NCI-H1436 (cell line): ENCODE results near the gene KMT5C.
"Not testable (repeated sequence)": the region's sequence is repeated elsewhere in the genome, so short reads cannot be mapped to it uniquely, and the experiment has no call there.

Source experiments
- DNase-seq: peaks from one replicate; lab custom pipeline; 2025; lab: John Stamatoyannopoulos, UW

KMT5C gene

DNA sequence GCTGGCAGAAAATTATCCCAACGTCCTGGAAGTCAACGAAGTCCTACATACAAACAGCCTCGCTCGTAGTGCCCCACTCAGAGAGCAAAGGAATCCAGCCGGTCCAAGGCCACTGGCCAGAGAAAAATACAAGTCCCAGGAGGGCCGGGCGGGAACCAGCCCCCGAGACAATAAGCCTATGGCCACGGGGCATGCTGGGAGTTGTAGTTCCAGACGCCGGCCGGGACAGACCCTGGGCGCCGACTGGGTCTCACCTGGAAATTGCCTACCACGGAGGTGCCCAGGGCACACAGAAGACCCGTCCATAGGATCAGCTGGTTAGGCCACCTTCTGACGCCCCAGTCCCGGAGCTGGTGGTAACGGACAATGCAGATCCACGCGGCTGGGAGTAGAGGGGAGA, 19.9 kb upstream of the KMT5C start:
- DNase-seq, result no peak

DNA sequence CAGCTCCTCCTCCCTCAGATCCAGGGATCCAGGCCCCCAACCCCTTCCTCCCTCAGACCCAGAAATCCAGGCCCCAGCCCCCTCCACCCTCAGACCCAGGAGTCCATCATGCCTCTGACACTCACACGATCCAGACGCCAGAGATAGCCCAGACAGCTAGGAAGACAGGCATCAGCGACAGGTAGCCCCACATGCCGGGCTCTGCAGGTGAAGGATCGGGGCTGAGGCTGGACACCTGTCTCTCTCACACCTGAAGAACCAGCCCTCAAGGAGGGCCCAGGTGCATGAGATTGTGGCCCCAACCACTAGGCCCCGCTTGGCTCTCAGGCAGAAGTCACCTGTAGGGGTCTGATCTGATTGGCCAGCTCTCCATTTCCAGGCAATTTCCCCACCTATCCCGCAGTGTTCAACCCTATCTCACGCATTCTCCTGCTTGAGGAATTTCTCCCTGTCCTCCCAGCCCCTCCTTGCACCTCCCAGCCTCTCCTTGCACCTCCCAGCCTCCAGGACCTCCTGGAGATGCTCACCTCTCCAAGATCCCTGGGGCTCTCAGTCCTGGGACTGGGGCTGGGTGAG, 18.7 kb upstream of the KMT5C start:
- no peak for DNase-seq

DNA sequence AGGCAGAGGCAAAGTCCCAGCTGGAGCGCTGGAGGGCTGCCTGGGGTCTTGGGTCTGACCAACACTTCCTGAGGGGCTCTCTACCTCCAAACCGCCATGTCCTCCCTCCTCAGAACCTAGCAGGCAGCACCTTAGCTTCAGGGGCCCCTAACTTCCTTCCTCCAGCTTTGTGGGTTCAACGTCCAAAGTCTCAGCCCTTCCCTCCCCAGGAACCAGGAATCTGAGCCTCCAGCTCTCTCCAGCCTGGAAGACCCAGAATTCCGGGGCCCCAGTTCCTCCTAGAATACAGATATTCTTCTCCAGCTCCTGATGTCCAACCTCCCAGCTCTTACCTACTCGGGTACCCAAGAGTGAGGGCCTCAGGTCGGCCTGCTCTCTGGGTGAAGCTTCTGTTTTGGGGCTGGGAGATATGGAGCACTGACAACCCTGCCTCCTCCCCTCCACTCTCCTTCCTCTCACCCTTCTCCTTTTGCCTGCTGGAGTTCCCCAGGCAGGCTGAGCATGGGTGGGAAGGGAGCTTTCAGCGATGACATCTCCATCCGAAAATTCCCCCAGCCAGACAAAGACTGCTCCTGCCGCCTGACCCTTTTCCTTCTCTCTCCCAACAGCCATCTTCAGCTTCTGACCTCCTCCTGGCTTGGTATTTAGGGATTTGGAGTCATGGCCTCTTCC, 18.1 kb upstream of the KMT5C start:
- no peak for DNase-seq

DNA sequence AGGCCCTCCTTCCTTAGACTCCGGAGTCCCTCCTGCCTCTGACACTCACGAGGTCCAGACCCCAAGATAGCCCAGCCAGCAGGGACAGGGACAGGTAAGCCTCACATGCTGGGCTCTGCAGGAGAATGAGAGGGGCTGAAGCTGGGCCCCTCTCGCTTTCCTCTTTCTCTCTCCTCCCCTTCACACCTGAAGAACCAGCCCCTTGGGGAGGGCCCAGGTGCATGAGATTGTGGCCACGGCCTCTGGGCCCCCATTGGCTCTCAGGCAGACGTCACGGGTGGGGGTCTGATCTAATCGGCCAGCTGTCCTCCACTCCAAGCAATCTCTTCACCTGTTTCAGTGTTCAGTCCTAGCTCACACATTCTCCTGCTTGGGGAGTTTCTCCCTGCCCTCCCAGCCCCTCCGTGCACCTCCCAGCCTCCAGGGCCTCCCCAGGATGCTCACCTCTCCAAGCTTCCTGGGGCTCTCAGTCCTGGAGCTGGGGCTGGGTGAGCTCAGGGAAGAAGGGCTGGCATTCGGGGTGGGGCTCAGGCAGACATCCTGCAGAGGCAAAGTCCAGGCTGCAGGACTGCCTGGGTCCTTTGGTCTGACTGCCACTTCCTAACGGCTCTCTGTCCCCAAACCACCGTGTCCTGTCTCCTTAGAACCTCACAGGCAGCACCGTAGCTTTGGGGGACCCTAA, 17.3 kb upstream of the KMT5C start:
- no peak for DNase-seq

DNA sequence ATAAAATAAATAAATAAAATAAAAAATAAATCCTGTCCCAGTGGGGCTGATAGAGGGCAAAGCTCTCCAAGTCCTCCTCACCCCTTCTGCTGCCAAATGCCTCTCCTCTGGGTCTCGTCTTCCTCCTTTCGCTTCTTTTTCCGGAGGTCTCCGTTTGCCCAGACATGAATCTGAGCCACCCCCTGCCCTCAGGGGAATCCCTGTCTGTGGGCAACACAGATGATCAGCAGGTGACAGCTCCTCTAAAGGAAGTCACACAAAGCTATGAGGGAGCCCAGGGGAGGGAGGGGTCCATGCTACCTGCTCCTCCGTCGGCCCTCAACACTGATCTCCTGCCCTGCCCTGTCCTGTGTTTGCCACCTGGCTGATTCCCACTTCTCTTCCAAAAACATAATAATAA, 15.0 kb upstream of the KMT5C start:
- DNase-seq, result no peak

DNA sequence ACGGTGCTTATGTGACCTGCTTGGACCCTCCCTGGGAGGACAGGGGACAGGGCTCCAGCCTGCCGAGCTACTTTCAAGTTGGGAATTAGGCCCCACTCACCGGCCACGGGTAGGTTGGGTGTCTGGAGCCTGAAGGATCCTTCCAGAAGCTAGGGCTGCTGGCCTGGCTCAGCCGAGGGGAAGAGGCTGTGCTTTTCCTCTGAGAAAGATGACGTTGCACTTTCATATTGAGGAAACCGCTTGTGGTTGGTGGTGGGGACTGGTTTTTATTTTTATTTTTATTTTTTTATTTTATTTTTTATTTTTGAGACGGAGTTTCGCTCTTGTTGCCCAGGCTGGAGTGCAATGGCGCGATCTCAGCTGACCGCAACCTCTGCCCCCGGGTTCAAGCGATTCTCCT, 14.5 kb upstream of the KMT5C start, which contains the start of gene TMEM150B:
Gene TMEM150B, minus strand, starts transcription at position 170 of the 400 bp plus-strand sequence. CDS start 4,305 bp downstream, outside the sequence.
- DNase-seq, result no peak

GRCh38 chr19:55328774-55329318, 10.8 kb upstream of the KMT5C start:
- not testable (repeated sequence) for DNase-seq

GRCh38 chr19:55329791-55330190, 9.9 kb upstream of the KMT5C start:
- DNase-seq, result not testable (repeated sequence)

- no peak for DNase-seq
These were observed 5.8 kb upstream of the KMT5C start for GRCh38 chr19:55333870-55334269.

DNA sequence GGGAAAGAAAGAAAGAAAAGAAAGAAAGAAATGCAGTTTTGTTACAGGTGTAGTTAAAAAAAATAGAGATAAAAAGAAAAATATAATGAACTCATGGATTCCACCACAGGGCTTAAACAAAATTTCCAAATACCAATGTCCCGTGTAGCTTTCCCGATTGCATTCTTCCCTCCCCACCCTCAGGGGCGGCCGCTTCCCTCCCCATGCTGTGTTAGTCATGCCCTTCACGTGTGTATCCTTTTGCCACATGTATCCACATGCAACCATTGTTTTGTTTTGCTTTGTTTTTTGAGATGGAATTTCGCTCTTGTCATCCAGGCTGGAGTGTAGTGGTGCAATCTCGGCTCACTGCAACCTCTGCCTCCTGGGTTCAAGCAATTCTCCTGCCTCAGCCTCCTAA, 3.6 kb upstream of the KMT5C start:
- DNase-seq, result no peak

DNA sequence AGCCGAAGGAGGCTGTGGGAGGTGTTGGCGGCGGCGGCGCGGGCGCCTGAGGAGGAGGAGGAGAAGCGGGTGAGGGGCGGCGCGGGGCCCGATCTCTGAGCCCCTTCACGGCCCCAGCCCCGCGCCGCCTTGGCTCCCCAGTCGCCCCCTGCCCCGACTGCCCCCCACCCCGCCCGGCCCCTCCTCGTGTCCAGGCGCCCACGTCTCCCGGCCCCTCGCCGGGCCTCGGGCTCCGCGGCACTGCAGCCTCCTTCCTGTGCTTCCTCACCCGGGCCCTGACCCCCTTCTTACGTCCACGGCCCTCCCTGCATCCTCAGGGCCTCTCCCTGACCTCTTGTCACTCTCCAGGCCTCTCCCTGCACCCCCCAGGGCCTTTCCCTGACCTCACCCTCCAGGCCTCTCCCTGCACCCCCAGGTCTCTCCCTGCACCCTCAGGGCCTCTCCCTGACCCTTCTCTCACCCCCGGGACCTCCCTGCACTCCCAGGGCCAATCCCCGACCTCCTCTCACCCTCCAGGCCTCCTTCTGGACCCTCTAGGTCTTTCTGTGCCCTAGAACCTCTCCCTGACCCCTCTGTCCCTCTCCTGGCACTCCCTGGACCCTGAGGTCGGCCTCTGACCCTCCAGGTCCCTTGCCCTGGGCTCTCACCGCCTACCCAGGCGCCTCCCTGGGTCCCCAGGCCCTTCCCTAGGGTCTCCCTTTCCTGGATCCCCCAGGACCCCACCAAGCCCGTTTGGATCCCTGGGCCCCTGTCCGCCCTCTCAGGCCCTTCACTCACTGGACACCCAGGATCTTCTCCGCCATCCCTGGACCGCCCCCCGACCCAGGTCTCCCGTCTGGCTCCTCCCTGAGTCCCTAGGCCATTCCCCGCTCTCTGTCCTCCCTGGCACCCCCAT, 460 bp downstream of the KMT5C start:
- no peak for DNase-seq

GRCh38 chr19:55340784-55341147, 1.1 kb downstream of the KMT5C start:
- no peak for DNase-seq

- DNase-seq, result peak; percentile 83
These were observed 1.5 kb downstream of the KMT5C start for GRCh38 chr19:55341171-55341588.

DNA sequence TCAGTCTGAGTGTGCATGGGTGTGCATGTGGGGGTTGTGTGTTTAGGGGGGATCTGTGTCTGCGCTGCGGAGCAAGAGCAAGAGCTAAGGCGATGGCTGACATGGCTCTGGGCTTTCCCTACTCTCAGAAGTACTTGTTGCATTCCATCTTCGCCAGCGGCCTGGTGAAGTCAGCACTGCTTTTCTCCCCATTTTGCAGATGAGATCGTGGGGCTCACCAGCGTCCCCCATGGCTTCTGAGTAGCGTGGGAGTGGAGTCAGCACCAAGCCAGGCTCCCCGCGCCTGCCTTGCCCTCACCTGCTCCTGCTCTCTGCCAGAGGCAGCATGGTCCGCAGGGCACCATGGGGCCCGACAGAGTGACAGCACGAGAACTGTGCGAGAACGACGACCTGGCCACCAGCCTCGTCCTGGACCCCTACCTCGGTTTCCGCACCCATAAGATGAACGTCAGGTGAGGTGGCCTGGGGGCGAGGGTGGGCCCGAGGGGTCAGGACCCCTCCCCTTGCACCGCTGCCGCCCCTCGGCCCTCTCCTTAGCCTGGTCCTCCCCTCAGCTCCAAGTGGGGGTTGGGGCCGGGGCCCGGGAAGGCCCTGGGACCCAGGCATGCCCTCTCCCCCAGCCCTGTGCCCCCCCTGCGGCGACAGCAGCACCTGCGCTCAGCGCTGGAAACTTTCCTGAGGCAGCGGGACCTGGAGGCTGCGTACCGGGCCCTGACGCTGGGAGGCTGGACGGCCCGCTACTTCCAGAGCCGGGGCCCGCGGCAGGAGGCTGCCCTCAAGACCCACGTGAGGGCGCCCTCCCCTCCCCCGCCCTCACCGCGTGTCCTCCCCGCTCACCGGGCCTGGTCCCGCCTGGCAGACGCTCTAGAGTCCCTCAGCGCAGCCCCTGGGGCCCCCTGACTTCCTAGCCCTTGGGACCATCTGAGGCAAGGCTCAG, 2.2 kb downstream of the KMT5C start:
- no peak for DNase-seq

GRCh38 chr19:55344444-55344843, 4.8 kb downstream of the KMT5C start:
- no peak for DNase-seq

DNA sequence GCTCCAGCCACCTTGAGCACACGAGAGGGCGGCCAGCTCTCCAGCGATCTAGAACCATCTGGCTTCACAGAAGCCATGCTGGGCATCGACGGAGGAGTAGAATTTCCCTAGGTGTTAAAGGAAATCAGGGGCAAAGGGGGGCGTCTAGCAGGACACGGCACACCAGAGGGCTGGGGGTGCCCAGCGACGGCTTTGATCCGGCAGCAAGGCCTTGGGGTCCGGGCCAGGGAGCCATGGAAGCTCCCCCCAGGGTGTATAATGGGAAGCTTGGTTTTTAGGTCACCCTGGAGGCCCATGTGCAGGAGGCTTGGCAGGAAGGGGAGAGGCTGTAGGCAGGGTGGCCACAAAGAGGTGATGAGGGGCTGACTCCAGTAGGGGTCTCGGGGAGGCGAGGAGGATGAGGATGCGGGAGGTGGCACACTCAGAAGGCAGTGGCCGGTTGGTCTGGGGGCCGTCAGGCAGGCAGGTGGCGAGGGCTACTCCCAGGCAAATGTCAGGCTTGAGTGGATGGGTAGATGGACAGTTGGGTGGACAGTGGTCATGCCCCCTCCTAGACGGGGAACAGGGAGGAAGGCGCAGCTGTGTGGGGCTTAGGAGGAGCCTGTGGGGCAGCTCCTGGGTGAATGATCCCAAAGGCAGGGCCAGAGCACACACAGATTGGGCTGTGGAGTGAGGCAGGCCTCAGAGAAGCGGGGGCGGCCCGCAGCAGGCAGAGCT, 5.6 kb downstream of the KMT5C start:
- no peak for DNase-seq

DNA sequence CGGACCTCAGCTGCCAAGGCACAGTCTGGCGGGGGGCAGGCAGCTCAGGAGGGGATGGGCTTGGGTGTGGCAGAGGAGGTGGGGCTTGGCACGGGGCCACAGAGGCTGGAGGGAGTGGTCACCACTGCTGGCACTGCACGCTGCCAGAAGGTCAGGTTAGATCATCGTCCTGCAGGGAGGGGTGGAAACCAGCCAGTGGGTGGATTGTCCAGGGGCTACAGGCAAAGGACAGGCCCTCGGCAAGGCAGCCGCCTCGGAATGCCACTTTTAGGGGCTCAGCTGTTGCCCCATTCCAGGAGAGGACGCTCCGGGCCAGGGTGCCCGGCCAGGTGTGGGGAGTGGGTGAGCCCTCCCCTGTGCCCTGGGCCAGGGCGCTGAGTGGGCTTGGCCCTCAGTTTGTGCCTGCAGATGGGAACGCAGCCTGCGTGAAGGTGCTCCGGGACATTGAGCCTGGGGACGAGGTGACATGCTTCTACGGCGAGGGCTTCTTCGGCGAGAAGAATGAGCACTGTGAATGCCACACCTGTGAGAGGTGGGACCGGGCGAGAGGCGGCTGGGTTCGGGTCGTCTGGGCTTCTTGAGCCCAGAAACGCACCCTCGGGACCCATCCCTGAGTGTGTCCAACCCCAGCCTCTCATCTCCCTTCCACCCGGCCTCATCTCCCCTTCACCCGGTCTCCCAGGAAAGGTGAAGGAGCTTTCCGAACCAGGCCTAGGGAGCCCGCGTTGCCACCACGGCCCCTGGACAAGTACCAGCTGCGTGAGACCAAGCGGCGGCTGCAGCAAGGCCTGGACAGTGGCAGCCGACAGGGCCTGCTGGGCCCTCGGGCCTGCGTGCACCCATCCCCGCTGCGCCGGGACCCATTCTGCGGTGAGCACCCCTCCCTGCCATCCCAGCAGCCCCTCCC, 6.4 kb downstream of the KMT5C start:
- no peak for DNase-seq

GRCh38 chr19:55346725-55347441, 7.2 kb downstream of the KMT5C start:
- no peak for DNase-seq
